GM12801 (cell line): Measurements from ENCODE around the gene PON3.

Source experiments
- CTCF ChIP-seq: IDR thresholded peaks from one replicate; pipeline ENCODE4 v1.5.1; 2011; ENCODE audit warnings: control low read depth; ENCODE audit not compliant: insufficient read length; ENCODE audit errors: extremely low read depth

PON3 gene

GRCh38 chr7:95394370-95394769 lies 1.8 kb downstream of the PON3 start:
- TF ChIP-seq CTCF: no peak

- TF ChIP-seq CTCF: no peak
Measured at GRCh38 chr7:95391761-95392160, 4.4 kb downstream of the PON3 start.

GRCh38 chr7:95389516-95389915 lies 6.7 kb downstream of the PON3 start:
- no peak for TF ChIP-seq CTCF

- TF ChIP-seq CTCF: no peak
Measured at GRCh38 chr7:95376632-95377400, 19.4 kb downstream of the PON3 start.

GRCh38 chr7:95375591-95376257 lies 20.5 kb downstream of the PON3 start:
- TF ChIP-seq CTCF: no peak

- TF ChIP-seq CTCF: no peak
Measured at GRCh38 chr7:95373323-95373722, 22.9 kb downstream of the PON3 start.

GRCh38 chr7:95368235-95368634 lies 27.9 kb downstream of the PON3 start:
- TF ChIP-seq CTCF: no peak
